Mesothelial cell of epicardium (in vitro differentiated cells): Measurements from ENCODE around the gene CHRNB2. TPM values are rescaled to one million over a fixed set of nuclear protein-coding genes. Genes with fewer than 3 reads are reported as not detected.

ENCODE experiments used
- DNase-seq, 2 experiments: peaks; one replicate each; pipeline ENCODE4 v3.0.0; 2021; ENCODE audit warnings: low spot score in 2 of 2; ENCODE audit not compliant: unreplicated experiment in 2 of 2
- H3K27ac Mint-ChIP-seq: 2 replicates; pipeline ENCODE4 v1.8.0; 2021; ENCODE audit warnings: mixed read lengths
- H3K27me3 Mint-ChIP-seq: 2 replicates; pipeline ENCODE4 v1.8.0; 2021; ENCODE audit warnings: low read depth, mixed read lengths
- H3K36me3 Mint-ChIP-seq: 2 replicates; pipeline ENCODE4 v1.8.0; 2021; ENCODE audit warnings: mixed read lengths
- H3K4me1 Mint-ChIP-seq: 2 replicates; pipeline ENCODE4 v1.8.0; 2021; ENCODE audit warnings: mixed read lengths
- H3K4me3 Mint-ChIP-seq: 2 replicates; pipeline ENCODE4 v1.8.0; 2021; ENCODE audit warnings: mild to moderate bottlenecking, moderate library complexity, mixed read lengths
- H3K9me3 Mint-ChIP-seq: 2 replicates; pipeline ENCODE4 v1.8.0; 2021; ENCODE audit warnings: mixed read lengths
- total RNA-seq: library from RNA; stranded (reverse); gene quantifications from 3 replicates; pipeline ENCODE4 v1.2.1, GENCODE V29; 2021
- TF ChIP-seq, protein P1 (sequence below): fragments of 200-600 bp; sonication (generic); IDR thresholded peaks from one replicate; pipeline ENCODE4 v1.5.0; 2021; ENCODE audit warnings: antibody characterized with exemption; ENCODE audit not compliant: unreplicated experiment

CHRNB2 gene
- total RNA-seq, 1 donor from 2014 or later, result 0.31 TPM

DNA sequence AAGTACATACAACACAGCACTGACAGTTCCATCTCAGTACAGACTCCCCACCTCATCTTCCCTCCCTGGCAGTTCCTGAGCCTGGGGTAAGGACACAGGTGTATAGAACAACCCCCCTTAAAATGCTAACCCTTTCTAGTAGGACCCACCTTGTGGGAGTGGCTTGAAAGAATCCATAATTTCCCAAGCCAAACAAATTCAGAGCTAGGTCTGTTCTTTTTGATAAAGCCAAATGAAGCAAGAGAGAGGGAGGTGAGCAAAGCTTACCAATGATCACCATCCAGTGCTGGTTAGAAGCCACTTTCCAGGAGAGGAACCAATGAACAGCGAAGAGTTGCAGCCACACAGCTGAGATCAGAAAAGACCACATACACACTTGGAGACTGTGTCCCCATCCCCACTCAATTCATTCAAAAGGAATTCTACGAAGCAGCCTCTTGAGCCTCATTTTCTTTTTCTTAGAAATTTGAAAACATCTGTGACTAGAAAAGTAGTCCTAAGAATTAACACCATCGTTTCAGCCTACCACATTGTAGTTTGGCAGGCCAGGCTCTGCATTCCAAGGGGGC is 18.3 kb upstream of the CHRNB2 start:
- TF ChIP-seq, protein P1, sequence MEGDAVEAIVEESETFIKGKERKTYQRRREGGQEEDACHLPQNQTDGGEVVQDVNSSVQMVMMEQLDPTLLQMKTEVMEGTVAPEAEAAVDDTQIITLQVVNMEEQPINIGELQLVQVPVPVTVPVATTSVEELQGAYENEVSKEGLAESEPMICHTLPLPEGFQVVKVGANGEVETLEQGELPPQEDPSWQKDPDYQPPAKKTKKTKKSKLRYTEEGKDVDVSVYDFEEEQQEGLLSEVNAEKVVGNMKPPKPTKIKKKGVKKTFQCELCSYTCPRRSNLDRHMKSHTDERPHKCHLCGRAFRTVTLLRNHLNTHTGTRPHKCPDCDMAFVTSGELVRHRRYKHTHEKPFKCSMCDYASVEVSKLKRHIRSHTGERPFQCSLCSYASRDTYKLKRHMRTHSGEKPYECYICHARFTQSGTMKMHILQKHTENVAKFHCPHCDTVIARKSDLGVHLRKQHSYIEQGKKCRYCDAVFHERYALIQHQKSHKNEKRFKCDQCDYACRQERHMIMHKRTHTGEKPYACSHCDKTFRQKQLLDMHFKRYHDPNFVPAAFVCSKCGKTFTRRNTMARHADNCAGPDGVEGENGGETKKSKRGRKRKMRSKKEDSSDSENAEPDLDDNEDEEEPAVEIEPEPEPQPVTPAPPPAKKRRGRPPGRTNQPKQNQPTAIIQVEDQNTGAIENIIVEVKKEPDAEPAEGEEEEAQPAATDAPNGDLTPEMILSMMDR, result no peak
- H3K9me3 Mint-ChIP-seq, result no peaks in the 10 kb centered on the region
- DNase-seq, result no peak
- no peak overlapping the region for H3K27ac Mint-ChIP-seq
- peaks cover 32% of the 10 kb centered on the region for H3K36me3 Mint-ChIP-seq
- peaks cover 26% of the 10 kb centered on the region for H3K4me1 Mint-ChIP-seq
- peaks cover 4% of the 10 kb centered on the region for H3K27me3 Mint-ChIP-seq
- H3K4me3 Mint-ChIP-seq, result no peak overlapping the region

DNA sequence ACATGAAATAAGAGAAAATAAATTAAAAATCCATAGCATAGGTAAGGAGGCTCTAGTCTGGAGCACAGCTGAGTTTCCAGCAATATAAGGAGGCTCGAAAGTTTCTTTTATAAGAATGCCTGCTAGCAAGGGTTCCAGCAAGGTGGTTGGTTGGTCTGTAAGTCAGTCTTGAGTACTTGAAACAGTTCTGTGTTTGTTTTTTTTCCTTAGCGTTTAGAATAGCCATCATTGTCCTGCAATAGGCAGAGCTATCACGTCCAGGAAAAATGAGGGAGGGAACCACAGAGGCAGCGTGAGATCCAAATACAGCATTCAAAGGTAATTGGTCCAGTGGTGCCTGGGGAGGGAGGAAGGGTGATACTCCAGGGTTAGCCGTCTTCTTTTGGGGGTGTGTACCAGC is 17.5 kb upstream of the CHRNB2 start:
- Mint-ChIP-seq H3K4me1 (peaks cover 26% of the 10 kb centered on the region), H3K9me3 (no peaks in the 10 kb centered on the region), H3K27ac (peak overlapping the region; percentile 14), H3K27me3 (no peaks in the 10 kb centered on the region), H3K36me3 (peaks cover 36% of the 10 kb centered on the region), H3K4me3 (no peak overlapping the region)
- DNase-seq, result no peak
- TF ChIP-seq, protein P1, result no peak

- peaks cover 38% of the 10 kb centered on the region for H3K36me3 Mint-ChIP-seq
- H3K27me3 Mint-ChIP-seq, result no peaks in the 10 kb centered on the region
- H3K4me1 Mint-ChIP-seq, result peaks cover 29% of the 10 kb centered on the region
- TF ChIP-seq, protein P1, result no peak
- H3K27ac Mint-ChIP-seq, result no peak overlapping the region
- H3K4me3 Mint-ChIP-seq, result no peak overlapping the region
- no peak for DNase-seq
- H3K9me3 Mint-ChIP-seq, result no peaks in the 10 kb centered on the region
These were observed 16.9 kb upstream of the CHRNB2 start for GRCh38 chr1:154550657-154551056.

- Mint-ChIP-seq H3K27ac (no peak overlapping the region), H3K4me1 (peaks cover 37% of the 10 kb centered on the region), H3K27me3 (no peaks in the 10 kb centered on the region), H3K9me3 (no peaks in the 10 kb centered on the region), H3K4me3 (no peak overlapping the region), H3K36me3 (peaks cover 38% of the 10 kb centered on the region)
- TF ChIP-seq, protein P1, result no peak
- DNase-seq, result no peak
These were observed 16.1 kb upstream of the CHRNB2 start for GRCh38 chr1:154551474-154551873.

DNA sequence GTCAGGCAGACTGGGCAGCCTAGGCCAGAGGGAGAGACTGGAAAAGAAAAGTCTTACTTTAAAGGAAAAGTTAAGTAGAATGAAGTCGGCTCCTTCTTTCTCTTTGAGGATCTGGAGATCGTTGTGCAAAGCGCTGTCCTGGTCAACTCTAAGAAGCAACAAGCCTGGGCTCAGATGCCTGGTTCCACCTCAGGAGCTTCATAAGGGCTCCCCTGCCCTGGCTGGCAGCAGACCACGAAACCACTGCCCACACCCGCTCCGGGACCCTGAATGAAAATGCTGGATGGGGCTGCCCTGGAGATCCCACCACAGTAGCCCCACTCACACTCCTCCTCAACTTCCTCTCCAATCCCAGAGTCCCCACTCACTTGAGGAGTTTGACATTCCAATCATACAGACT is 15.5 kb upstream of the CHRNB2 start:
- Mint-ChIP-seq H3K9me3 (no peaks in the 10 kb centered on the region), H3K27me3 (no peaks in the 10 kb centered on the region), H3K4me3 (no peak overlapping the region), H3K36me3 (peaks cover 38% of the 10 kb centered on the region), H3K4me1 (peaks cover 37% of the 10 kb centered on the region), H3K27ac (no peak overlapping the region)
- TF ChIP-seq, protein P1, result no peak
- DNase-seq, result no peak
